Umbilical cord (tissue), 2 donors: ENCODE results near the gene KDR. TPM values are rescaled to one million over a fixed set of nuclear protein-coding genes. Genes with fewer than 3 reads are reported as not detected.
A peak's percentile ranks its signal among the peaks of the same experiment; 100 is the strongest.

Experiments
- DNase-seq: peaks from one replicate; pipeline ENCODE4 v3.0.0-alpha.2; 2015; ENCODE audit warnings: low spot score
- total RNA-seq: library from RNA; depleted of rRNA; stranded (reverse); fragments of >200 nt; gene quantifications from one replicate; pipeline ENCODE4 v1.2.3, GENCODE V29; 2014; ENCODE audit warnings: low replicate concordance; ENCODE audit not compliant: insufficient read depth

KDR gene
- total RNA-seq, 1 donor from 2014 or later: 50.3 TPM

DNA sequence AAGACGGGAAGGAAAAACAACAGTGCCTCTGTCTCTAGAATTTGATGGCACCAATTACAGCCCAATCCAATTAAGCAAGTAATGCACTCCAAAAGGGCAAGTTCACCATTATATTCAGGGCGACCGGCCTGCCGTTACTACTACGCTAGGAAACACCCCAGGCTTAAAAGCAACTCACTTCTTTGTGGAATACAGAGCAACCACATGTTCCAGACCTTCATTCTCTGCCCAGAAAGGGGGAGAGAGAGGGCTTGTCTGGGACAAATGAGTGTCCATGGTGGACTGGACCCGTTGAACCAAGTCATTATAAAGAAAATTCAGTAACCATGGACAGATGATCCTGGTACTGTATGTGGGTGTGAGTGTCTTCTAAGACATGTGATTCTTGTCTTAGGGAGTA lies 1.6 kb downstream of the KDR start:
- no peak for DNase-seq

DNA sequence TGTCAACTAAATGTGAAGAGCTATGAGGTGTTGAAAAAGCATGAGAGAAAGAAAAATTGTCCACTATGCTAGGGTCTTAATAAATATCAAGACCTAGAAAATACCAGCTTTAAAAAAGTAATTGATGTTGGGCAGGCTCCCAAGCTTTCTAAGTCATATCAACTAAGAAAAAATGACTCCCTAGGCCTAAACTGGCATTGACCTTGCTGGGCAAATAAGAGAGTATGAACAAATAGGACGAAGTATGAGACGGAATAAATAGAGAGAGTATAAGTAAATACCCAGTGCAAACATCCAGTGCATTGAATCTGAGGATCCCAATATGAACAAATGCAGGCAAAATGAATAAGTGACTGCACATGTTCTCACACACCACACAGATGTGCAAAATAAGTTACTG lies 3.2 kb downstream of the KDR start:
- DNase-seq: no peak

DNA sequence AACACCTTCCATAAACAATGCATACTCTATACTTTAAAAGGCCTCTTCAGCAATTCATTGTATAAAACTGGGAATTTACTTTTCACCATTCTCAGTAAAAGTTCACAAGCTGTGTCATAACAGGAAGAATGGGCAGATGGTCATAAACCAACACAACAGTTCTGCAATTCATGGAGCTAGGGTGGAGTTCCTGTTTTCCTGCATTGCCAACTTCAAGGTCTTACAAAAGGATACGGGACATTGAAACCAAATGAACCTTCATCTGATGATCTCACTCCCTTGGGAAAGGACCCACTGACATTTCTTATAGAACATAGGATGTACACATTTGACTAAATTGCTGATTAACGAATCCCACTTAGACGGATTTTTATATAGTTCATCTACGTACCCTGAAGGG lies 4.1 kb downstream of the KDR start:
- DNase-seq: peak; percentile 22

DNA sequence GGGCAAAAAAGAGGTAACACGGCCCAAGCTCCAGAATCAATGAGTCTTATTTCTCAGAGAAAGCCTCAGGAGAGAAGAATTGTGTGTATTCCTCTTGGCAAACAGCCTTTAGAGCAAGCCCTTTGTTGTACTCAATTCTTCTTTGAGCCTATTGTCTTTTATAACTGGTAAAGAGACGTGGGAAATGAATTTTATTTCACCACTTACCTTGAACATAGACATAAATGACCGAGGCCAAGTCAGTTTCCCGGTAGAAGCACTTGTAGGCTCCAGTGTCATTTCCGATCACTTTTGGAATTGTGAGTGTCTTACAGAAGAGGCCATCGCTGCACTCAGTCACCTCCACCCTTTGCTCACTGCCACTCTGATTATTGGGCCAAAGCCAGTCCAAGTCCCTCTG lies 7.0 kb downstream of the KDR start:
- no peak for DNase-seq

DNA sequence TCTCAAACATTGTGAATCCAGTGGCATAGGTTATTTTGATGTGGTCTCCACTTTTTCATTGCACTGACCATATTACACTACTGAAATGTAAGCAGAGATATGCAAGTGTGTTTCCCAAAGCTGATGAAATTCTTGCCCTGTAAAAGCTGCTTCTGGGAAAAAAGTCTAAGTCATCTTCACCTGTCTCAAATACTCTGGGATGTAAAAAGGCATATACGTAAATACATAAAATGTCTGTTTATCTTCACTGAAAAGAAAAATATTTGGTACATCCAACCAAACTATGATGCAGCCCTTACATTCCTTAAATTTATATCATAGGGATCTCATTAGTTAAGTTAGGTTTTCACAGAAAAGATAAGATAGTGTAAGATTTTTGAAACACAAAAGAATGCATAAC lies 7.9 kb downstream of the KDR start:
- no peak for DNase-seq

DNA sequence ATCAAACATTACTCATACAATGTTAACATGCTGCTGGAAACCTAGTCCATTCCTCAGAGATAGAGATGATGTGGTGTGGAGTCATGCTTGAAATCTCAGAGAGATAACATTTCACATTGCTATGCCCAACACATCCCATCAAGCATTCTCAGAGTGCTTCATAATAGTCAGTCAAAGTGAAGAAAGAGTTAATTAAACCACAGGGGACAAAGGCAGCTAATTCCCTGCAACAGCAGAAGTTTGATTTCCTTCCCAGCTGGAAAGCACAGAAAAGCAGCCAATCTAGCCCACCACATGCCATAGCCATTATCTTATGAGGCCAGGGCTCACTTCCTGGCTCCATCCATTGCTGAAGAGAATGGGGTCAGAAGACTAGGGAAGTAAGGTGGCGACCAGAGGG lies 8.9 kb downstream of the KDR start:
- no peak for DNase-seq

DNA sequence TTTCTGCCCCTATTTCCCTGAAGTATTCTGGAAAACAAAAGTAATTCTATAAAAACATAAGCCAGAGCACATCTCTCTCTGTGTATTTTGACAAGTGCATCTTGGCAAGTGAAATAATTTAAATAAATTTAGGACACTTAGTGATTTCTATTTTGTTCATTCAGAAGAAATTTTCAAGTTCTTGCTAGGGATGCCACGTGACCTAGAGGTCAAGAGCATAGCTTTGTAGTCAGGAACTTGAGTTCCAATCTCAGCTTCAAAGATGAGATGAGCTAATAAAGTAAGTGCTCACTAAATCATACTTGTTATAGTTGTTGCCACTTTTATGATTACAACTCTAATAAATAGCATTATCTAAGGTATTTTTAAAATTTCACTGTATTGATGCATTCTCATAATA lies 13.8 kb downstream of the KDR start:
- no peak for DNase-seq

DNA sequence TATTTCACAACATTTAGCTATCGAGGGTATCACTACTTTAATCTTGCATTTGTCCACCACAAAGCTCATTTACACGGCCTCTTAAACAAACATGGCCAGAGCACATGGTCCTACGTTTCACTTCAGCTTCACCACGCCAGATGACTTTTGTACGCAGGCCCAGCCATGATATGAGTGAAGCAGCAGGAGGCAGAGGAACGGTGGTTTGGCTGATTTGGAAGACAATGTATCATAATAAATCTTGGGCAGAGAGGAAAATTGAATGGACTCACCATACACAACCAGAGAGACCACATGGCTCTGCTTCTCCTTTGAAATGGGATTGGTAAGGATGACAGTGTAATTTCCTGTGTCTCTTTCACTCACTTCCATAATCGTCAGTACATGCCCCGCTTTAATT lies 15.3 kb downstream of the KDR start:
- no peak for DNase-seq

DNA sequence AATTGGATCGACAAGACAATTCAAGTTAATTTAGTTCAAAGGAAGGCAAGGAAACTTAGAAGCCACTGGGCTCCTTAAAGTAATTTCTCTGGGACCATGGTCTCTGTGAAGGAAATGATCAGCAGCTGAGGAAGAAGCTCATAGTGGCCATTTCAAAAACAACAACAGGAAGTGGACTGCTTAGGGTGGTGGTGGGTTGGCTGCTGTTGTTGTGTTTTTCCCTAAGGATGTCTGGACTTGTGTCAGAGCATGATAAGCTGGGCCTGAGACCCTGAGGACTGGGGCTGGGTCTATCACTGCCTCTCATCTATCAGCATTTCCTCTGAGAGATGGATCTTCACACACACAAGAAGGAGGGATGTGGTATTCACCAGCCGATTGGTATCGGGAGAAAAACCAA lies 18.3 kb downstream of the KDR start:
- no peak for DNase-seq

DNA sequence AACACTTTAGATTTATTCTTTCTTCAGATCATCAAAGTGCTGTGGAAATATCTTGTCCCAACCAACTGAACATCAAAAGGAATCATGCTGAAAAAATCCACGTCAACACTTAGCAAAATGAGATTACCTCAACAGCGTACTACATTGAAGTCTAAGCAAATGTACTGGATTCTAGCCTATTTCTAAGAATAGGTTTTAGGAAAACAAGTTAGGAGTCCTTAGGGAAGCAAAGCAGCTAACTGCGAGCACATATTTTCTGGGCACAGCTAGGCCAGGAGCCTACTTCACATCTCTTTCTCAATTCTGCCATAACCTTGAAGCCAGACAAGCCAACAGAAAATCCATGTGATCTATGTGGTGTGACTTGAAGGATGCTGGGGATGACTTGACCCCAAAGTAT lies 22.2 kb downstream of the KDR start:
- DNase-seq: peak; percentile 34

DNA sequence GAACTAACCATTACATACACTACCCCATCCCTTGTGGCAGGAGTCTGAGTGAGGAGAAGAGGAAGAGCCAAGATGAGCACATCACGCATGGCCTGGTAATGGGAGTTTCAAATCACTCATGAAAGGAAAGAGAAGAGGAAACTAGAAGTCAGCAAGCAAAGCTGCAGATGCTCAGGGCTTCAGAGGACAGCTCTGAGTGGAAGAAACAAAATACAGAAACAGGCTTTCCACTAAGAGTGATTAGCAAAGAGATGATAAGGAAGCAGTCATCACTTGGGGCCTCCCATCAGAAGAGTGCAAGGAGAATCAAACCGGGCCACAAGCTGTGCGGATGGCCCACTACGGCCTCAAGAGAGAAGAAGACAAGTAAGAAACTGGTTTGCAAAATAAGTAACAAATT lies 25.6 kb downstream of the KDR start:
- DNase-seq: peak; percentile 87

DNA sequence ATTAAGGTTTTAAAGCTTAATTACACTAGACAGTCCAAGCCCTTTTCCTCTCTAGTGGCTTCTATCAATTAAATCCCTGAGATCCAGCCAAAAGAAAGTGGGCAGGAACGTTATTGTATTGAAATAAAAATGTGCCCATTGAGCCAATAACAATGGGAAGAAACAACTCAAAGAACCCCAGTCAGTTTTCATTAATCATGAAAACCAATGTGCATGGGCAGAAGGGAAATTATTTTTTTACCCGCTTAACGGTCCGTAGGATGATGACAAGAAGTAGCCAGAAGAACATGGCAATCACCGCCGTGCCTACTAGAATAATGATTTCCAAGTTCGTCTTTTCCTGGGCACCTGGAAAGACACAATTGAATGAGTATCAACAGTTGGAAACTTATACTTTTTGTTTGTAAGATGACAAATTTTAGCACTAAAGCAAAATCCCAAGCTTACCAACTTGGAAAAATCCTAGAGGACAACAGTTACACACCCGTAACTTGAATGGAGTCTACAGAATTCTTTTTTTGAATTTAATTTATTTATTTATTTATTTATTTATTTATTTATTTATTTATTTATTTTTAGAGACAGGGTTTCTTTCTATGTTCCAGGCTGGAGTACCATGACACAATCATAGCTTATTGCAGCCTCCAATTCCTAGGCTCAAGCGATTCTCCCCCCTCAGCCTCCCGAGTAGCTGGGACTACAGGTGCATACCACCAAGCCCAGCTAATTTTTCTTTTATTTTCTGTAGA lies 26.8 kb downstream of the KDR start:
- no peak for DNase-seq

DNA sequence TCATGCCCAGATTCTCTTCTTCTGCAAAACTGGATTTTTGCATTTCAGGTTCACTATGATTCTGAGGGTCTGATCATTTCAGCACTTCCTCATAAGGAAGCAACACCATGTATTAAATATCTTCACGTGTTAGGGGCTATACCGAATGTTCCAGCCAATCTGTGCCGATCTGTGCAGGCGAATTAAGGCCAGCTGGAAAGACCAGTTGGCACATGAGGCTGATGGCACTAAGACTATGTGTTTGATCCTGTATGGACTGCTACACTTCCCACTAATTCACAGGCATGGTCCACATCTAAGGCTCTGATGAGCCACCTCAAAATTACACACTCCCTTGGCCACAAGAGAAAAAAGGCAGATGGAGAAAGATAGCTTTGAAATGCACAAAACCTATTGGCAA lies 28.8 kb downstream of the KDR start:
- DNase-seq: no peak

DNA sequence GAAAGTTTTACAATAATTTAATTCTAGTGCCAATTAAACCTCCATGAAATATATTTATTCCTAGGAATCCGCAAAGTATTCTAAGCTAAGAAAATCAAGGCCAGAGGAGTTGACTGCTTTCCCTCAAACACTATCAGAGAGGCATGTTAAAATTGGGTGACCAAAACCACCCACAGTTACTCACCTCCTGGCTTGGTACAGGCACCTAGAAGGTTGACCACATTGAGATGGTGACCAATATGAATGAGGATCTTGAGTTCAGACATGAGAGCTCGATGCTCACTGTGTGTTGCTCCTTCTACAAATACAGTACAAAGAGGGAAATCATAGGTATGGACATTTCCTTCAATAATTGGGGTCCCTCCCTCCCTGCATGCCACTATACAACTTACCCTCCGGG lies 29.4 kb downstream of the KDR start:
- no peak for DNase-seq

DNA sequence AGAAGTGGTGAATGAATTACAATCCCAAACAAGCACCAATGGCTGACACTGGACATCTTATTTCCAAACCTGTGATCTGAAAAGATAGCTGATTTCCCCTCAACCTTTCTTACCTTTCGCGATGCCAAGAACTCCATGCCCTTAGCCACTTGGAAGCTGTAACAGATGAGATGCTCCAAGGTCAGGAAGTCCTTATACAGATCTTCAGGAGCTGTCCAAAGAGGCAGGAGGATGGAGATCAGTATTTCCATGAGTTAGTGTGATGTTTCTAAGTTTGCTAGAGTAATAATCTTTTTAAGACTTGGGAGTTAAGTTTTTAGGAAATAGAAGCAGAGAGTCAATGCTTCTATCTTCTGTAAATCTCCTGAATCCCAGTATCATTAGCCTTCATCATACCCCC lies 32.9 kb downstream of the KDR start:
- DNase-seq: no peak

DNA sequence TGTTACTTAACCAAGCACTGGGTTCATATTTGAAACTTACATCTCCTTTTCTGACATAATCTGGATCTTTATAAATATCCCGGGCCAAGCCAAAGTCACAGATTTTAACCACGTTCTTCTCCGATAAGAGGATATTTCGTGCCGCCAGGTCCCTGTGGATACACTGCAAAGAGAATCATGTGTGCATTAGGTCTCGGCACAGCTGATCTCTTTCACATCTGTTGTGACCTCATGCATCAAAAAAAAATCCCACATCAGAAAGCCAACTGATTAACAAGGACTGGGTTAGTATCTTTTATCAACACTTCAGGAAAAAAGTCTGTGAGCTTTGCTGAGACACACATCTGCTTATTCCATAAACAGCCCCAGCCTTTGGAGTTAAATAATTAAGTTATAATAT lies 35.5 kb downstream of the KDR start:
- peak; percentile 92 for DNase-seq

DNA sequence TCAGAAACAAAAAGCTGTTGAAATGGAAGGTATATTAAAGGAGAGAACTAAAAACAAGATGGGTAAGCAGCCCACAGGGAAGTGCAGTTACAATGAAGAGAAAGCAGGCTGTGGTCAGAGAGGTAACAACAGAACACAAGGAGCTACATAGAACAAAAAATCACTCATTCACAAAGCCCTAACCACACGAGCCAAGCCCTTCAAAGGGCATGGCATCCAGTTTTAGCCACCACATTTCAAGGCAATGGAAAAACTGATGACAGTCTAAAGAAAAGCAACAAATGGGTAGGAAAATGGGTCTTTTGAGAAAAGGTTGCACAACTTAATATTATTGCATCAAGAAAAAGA lies 37.5 kb downstream of the KDR start:
- no peak for DNase-seq

DNA sequence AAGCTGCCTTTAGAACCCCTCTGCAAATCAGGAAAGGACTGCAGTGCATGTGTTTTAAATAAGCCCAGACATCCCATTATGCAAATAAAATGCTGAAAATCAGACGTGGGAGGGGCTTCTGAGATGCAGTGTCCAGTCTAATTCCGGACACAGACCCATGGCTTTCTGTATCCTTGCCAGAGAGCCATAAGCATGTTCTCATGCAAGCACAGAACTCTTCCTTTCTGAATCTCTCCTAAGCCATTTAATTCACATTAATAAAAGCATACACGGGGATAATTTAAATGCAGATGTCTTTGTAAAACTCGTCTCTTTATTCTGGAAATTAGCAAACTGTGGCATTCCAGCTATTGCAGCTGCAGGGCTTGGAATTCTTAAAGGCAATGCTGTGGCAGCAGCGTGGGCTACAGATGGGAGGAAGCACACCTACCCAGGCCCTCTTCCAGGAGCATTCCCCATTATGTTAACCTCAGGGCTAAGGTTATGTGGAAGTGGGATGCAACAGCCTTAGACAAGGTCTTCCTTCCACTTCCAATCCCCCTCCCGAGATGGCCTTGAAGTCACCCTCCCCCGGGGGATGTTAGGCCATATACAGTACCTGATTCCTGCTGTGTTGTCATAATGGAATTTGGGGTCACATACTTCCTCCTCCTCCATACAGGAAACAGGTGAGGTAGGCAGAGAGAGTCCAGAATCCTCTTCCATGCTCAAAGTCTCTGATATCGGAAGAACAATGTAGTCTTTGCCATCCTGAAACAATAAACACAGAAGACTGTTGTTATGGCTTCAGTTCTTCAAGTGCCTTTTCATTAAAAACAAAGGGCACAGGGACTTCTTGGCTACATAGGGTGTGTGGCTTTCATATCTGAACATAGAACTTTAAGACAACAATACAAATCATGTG lies 38.1 kb downstream of the KDR start:
- peak; percentile 82 for DNase-seq

DNA sequence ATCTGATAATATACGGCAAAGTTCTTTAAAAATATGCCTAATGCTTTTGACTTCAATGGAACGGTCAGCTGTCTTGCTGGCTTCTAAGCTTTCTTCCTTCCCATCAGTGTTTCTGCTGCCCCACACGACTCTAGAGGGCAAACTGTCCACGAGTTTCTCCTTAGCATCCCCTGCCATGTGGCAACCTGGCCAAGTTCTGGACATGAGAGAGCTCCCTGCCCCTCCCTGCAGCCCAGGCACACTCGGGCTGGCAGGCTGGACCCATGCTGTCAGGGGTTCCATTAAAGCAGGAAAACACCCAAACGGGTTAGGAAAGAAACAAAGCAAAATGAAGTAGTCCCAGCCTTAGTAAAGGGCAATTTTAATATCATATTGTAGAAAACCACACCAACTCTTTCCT lies 38.8 kb downstream of the KDR start:
- no peak for DNase-seq

DNA sequence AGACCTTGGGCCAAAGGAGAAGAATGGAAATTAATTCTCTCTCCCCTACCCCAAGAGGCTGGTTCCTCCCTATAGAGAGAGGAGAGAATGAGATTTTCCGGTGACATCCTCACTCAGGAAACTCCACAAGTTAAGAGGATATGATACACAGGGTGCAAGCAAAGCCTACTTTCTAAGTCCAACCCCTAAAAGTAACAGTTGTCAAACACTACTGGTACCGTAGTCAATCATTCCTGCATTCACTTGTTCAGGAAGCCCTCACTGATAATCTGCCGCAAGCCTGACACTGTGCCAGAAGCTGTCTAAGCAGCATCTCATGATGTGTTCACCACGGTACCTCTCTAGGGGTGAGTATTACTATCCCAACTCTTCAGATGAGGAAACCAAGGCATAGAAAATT lies 41.7 kb downstream of the KDR start:
- no peak for DNase-seq

DNA sequence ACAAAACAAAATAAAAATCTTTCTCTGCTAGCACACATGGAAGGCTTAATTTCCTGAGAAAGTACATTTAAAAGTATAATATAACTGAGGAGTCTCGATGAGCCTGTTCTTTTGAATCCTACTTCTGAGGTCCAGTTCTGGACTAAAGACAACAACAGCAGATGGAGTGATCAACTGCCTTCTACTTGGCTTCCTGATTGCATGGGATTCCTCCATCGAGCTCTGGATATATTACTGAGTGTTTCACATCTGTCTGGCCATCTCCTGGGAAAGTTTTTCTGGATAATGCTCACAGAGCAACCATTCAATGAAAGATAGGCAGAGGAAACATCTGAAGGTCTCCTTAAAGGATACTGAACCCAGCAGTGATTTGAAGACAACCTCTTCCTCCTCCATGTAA lies 42.6 kb downstream of the KDR start:
- peak; percentile 54 for DNase-seq

DNA sequence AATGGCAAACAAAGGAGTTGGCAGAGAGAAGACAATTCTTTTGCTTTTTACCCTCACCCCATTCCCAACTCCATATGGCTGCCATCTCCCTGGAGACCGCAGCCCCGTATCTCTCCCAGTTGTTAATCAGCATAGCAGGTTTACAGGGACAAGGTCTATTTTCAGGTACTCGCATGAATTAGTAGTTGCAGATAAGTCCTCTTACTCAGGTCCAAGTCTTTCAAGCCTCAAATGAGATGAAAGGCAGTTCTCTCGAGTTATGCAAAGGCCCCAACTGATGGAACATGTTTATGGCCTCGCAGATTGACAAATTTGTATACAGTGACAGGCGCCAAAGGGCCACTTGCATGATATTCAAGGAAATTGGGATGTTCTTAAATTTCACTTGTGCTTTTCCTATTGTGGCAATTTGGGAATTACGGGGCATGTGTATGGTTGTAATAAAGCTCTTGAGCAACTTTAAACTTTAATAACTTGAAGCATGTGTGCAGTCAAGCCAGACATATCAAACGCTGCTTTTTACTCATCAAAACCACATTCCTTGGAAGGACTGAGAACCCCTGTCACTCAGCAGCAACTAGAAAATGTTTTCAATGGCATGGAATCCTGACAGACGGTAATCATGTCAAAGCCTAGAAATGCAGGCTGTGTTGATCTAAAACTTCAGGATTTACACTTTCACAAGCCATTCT lies 45.1 kb downstream of the KDR start:
- DNase-seq: peak; percentile 63
